ENCODE data around the gene DDIT4L. TPM values are rescaled to one million over a fixed set of nuclear protein-coding genes. Genes with fewer than 3 reads are reported as not detected.

Gene DDIT4L
- total and polyA plus RNA-seq, 2 donors (not counting 1 experiment from before 2014, with no cell fraction given): not detected

GRCh38 chr4:100147684-100148083, 42.6 kb downstream of the DDIT4L start:
- ChIA-PET CTCF (no interaction called here), POLR2A (no interaction called here)
- H3K4me3 Mint-ChIP-seq: no peak overlapping the region
- H3K27ac Mint-ChIP-seq: no peak overlapping the region
- no peaks in the 10 kb centered on the region for H3K9me3 Mint-ChIP-seq (ENCODE audit: insufficient read depth)
- H3K27me3 Mint-ChIP-seq: no peaks in the 10 kb centered on the region
- no peaks in the 10 kb centered on the region for H3K4me1 ChIP-seq (ENCODE audit: control insufficient read depth in 2 of 2, insufficient read depth in 2 of 2, low read length in 2 of 2)
- DNase-seq (no peak), ATAC-seq (ENCODE audit: low read depth) (no peak)
- no peak overlapping the region for H2AFZ ChIP-seq (ENCODE audit: insufficient read depth, low read depth, low read length, poor library complexity, severe bottlenecking)
- 17% methylated on average over 1 of the region's 1 CpG for WGBS (ENCODE audit: insufficient coverage)
- intact Hi-C loops (cut with micrococcal nuclease): no loop called here
- TF ChIP-seq EZH2 (IDR thresholded peaks at IDR 0.05; ENCODE audit: borderline replicate concordance, insufficient read depth, low read depth, low read length, poor library complexity, severe bottlenecking) (no peak), CTCF (IDR thresholded peaks at IDR 0.05) (no peak)
- H4K20me1 ChIP-seq (ENCODE audit: control insufficient read depth, insufficient read depth, low read length, poor library complexity, severe bottlenecking): no peaks in the 10 kb centered on the region
- no peaks in the 10 kb centered on the region for H3K36me3 ChIP-seq (replicated peaks in 1 of 2; ENCODE audit: control extremely low read depth in 1 of 2, control insufficient read depth in 1 of 2, extremely low read depth in 1 of 2, insufficient read depth in 2 of 2, low read length in 1 of 2)
- no peak overlapping the region for H3K4me3 ChIP-seq (ENCODE audit: control extremely low read depth in 1 of 5, extremely low read depth in 1 of 5, insufficient read depth in 1 of 5, low read depth in 2 of 5, low read length in 4 of 5)
- H3K4me2 ChIP-seq (replicated peaks; ENCODE audit: low read depth, low read length, poor library complexity, severe bottlenecking): no peak overlapping the region
- H3K27me3 ChIP-seq (replicated peaks in 1 of 4; ENCODE audit: control extremely low read depth in 1 of 4, control insufficient read depth in 3 of 4, insufficient read depth in 4 of 4, low read length in 3 of 4): no peaks in the 10 kb centered on the region
- H3K79me2 ChIP-seq (ENCODE audit: control insufficient read depth, insufficient read depth, low read length): no peaks in the 10 kb centered on the region
- peaks cover 2% of the 10 kb centered on the region for H3K4me1 Mint-ChIP-seq
- H3K9me3 ChIP-seq (ENCODE audit: control extremely low read depth in 1 of 3, control insufficient read depth in 2 of 3, insufficient read depth in 1 of 3, low read length in 2 of 3): no peaks in the 10 kb centered on the region
- no peak overlapping the region for H3K9ac ChIP-seq (ENCODE audit: low read length)
- no peak overlapping the region for H3K27ac ChIP-seq (ENCODE audit: low read length in 2 of 2)

GRCh38 chr4:100147198-100147597, 43.1 kb downstream of the DDIT4L start:
- H4K20me1 ChIP-seq (ENCODE audit: control insufficient read depth, insufficient read depth, low read length, poor library complexity, severe bottlenecking): no peaks in the 10 kb centered on the region
- no peaks in the 10 kb centered on the region for H3K79me2 ChIP-seq (ENCODE audit: control insufficient read depth, insufficient read depth, low read length)
- no peak for DNase-seq
- H3K9me3 ChIP-seq (ENCODE audit: control extremely low read depth in 1 of 3, control insufficient read depth in 2 of 3, insufficient read depth in 1 of 3, low read length in 2 of 3): no peaks in the 10 kb centered on the region
- no peak overlapping the region for H3K27ac ChIP-seq (ENCODE audit: low read length in 2 of 2)
- ChIA-PET CTCF (no interaction called here), POLR2A (no interaction called here)
- no peaks in the 10 kb centered on the region for H3K36me3 ChIP-seq (replicated peaks in 1 of 2; ENCODE audit: control extremely low read depth in 1 of 2, control insufficient read depth in 1 of 2, extremely low read depth in 1 of 2, insufficient read depth in 2 of 2, low read length in 1 of 2)
- no peak overlapping the region for H3K4me3 Mint-ChIP-seq
- TF ChIP-seq EZH2 (IDR thresholded peaks at IDR 0.05; ENCODE audit: borderline replicate concordance, insufficient read depth, low read depth, low read length, poor library complexity, severe bottlenecking) (no peak), CTCF (IDR thresholded peaks at IDR 0.05) (no peak)
- peaks cover 2% of the 10 kb centered on the region for H3K4me1 Mint-ChIP-seq
- no peak overlapping the region for H3K4me3 ChIP-seq (ENCODE audit: control extremely low read depth in 1 of 5, extremely low read depth in 1 of 5, insufficient read depth in 1 of 5, low read depth in 2 of 5, low read length in 4 of 5)
- H3K27ac Mint-ChIP-seq: no peak overlapping the region
- no peaks in the 10 kb centered on the region for H3K27me3 ChIP-seq (replicated peaks in 1 of 4; ENCODE audit: control extremely low read depth in 1 of 4, control insufficient read depth in 3 of 4, insufficient read depth in 4 of 4, low read length in 3 of 4)
- intact Hi-C loops (cut with micrococcal nuclease): no loop called here
- no peaks in the 10 kb centered on the region for H3K4me1 ChIP-seq (ENCODE audit: control insufficient read depth in 2 of 2, insufficient read depth in 2 of 2, low read length in 2 of 2)
- H3K9ac ChIP-seq (ENCODE audit: low read length): no peak overlapping the region
- no CpG with 5 or more reads among the region's 1 CpG for WGBS (ENCODE audit: insufficient coverage)
- no peak for ATAC-seq (ENCODE audit: low read depth)
- H3K4me2 ChIP-seq (replicated peaks; ENCODE audit: low read depth, low read length, poor library complexity, severe bottlenecking): no peak overlapping the region
- no peak overlapping the region for H2AFZ ChIP-seq (ENCODE audit: insufficient read depth, low read depth, low read length, poor library complexity, severe bottlenecking)
- no peaks in the 10 kb centered on the region for H3K27me3 Mint-ChIP-seq
- H3K9me3 Mint-ChIP-seq (ENCODE audit: insufficient read depth): no peaks in the 10 kb centered on the region

All from B cell (primary cell).